Endometrial microvascular endothelial cells (primary cell): ENCODE data around the gene CAVIN2. TPM values are rescaled to one million over a fixed set of nuclear protein-coding genes. Genes with fewer than 3 reads are reported as not detected.

Experiments
- in situ Hi-C: cut with HindIII; loops from 2 replicates; pipeline ENCODE4 v1.10.0; 2017; ENCODE audit warnings: low sequenced_read_pairs, low pct_unique_long_range_greater_than_20kb; ENCODE audit errors: inconsistent ontology term
- total RNA-seq: library from RNA; depleted of rRNA; stranded (reverse); fragments of >200 nt; gene quantifications from one replicate; pipeline ENCODE4 v1.2.3, GENCODE V29; 2015; ENCODE audit errors: inconsistent ontology term

The CAVIN2 gene, protein sequence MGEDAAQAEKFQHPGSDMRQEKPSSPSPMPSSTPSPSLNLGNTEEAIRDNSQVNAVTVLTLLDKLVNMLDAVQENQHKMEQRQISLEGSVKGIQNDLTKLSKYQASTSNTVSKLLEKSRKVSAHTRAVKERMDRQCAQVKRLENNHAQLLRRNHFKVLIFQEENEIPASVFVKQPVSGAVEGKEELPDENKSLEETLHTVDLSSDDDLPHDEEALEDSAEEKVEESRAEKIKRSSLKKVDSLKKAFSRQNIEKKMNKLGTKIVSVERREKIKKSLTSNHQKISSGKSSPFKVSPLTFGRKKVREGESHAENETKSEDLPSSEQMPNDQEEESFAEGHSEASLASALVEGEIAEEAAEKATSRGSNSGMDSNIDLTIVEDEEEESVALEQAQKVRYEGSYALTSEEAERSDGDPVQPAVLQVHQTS
- total RNA-seq, result 165 TPM

- in situ Hi-C loops, result no loop called here
Observed at GRCh38 chr2:191846515-191847476, at the start of gene CAVIN2. Gene CAVIN2, minus strand, starts transcription at chr2:191847088. Its CDS starts 163 bp downstream, at chr2:191846925.

DNA sequence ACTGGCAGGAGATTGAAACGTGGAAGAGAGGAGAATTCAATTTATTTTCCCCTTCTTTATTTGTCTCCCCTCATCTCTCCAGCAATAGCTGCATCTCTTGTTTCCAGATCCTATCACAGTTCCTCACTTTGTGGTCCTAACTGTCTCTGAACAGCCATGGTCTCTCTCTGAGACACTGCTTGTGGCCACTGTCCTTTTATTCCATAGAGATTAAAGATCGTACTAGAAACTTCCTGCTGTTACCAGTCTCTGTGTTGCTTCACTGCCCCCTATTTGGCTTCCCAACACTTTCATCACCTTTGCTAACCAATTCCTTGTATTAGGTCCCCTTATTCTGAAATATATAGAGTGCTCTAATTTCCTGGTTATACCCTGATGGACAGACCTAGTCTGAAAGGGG, 48.9 kb upstream of the CAVIN2 start:
- in situ Hi-C loops, result no loop called here

GRCh38 chr2:191895195-191895594, 48.3 kb upstream of the CAVIN2 start:
- in situ Hi-C loops, result no loop called here

DNA sequence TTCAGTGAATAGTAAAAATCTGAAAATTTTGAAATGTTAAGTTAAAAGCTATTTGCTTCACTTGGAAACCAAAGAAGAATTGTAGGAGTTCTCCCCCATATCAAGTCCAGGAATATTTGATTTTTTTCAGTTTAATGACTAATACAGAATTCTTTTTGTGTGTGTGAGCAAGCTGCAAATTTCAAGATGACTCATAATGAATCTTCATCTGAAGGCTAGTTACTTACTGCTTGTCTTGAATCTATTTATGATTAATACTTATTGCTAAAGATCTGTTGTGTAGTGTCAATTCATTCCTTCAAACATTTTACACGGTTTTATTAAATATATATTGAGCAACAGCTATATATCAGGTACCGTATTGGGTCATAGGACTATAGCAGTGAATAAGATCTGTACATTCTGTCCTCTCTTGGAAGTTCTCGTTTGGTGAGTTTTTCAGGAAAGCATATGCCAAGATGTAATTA, 47.8 kb upstream of the CAVIN2 start:
- in situ Hi-C loops, result no loop called here

- in situ Hi-C loops, result no loop called here
Observed at GRCh38 chr2:191892391-191892790, 45.5 kb upstream of the CAVIN2 start.

DNA sequence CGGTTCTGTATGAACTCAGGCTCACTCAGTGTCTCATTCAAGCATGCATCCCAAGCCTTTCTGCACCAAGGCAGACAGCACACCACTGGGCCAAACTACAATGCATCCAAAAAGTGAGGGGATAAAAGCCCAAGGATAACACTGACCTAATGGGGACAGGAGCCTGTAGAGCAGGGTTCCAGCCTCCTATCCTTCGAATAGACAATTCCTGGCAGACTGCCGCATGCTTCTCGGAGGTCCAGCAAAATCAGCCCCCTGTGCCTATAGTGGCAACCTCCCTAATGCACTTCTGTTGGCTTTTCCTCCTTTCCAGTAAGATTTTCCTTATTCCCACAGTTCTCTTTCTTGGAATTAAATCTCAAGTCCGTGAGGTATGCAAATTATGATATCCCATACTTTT, 44.8 kb upstream of the CAVIN2 start:
- in situ Hi-C loops, result no loop called here

- in situ Hi-C loops, result no loop called here
Observed at GRCh38 chr2:191889931-191890330, 43.0 kb upstream of the CAVIN2 start.

DNA sequence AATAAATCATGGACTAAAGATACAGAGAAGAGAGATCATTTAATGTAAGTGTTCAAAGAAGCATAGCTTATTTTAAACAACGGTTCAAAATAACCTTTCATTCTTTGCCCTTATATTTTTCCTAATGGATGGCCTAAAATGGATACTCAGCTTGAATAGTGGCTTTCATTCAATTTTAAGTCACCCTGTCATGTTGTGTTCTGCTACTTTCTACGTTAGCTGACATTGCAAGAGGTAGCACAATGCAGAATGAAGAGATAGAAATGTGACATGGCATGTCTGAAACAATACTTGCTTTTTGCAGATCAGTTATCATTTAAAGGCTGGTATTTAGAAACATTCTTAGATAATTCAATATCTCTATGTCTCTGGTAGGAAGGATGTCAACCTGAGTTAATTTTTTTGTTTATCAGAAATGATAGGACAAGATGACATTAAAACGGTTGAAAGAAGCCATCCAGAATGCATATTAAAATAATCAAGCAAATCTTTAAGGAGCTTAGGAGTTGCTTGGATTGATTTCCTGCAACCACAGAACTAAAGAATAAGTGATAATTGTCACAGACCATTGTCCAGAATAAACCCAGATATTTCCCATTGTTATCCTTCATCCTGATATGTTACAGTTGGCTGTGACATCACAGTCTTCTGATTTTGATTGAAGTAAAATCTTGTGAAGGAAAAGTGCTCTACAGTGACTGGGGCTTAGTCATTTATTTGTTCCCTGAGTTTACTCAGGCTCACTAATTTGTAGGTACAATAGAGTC, 41.7 kb upstream of the CAVIN2 start:
- in situ Hi-C loops, result no loop called here

GRCh38 chr2:191885650-191886049, 38.8 kb upstream of the CAVIN2 start:
- in situ Hi-C loops, result no loop called here

GRCh38 chr2:191885098-191885497, 38.2 kb upstream of the CAVIN2 start:
- in situ Hi-C loops, result no loop called here

GRCh38 chr2:191881982-191882816, 35.3 kb upstream of the CAVIN2 start:
- in situ Hi-C loops, result no loop called here

- in situ Hi-C loops, result no loop called here
Observed at GRCh38 chr2:191878548-191879279, 31.8 kb upstream of the CAVIN2 start.

DNA sequence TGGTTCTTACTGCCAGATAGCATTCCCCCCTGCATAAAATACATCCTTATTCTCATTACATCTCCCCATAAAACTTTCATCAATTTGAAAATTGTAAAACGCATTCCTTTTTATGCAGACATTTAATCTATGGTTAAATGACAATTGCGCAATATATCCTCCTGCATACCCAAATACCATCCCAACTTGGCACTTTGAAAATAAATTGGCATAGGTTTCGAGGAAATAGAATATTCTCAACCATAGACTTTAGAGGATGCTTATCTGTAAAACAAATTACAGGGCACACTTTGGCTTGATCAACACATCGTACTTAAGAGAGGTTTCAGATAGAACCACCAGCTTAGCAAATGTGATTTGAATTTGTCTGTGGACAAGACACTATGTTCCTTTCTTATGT, 31.0 kb upstream of the CAVIN2 start:
- in situ Hi-C loops, result no loop called here

DNA sequence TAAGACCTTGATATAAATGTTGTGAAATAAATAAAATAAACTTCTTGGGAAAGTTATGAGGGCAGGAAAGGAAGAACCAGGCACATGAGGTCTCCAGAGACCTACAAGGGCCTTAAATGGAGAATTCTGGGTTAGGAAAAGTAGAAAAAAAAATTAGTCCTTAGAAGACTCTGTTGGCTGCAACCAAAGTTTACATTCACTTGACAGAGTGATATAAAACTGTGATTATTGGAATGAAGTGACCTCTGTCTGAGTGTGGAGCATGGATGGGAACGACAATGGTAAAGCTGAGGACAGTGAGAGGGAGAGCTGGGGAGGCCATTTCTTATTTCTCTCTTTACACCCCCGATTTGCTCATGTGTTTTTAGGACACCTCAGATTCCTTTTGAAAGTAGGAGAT, 29.0 kb upstream of the CAVIN2 start:
- in situ Hi-C loops, result no loop called here

DNA sequence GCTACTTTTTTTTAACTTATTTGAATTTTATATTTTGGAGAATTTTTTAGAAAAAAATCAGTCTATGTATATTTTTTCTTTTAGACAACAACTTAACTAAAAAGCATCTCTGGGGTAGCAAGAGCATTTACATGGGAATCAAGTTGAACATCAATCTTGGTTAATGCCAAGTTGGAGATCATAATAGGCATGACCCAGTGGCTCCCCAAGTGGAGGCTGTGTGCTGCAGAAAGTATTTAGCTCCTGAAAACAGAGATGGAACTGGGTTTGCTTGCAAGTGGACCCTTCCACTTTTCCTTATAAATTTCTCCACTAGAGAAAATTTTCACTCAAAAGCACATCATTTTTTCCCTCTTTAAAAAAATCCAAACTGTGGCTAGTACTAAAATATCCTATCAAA, 23.9 kb upstream of the CAVIN2 start:
- in situ Hi-C loops, result no loop called here

- in situ Hi-C loops, result no loop called here
Observed at GRCh38 chr2:191869781-191870180, 22.9 kb upstream of the CAVIN2 start.

- in situ Hi-C loops, result no loop called here
Observed at GRCh38 chr2:191869178-191869577, 22.3 kb upstream of the CAVIN2 start.

DNA sequence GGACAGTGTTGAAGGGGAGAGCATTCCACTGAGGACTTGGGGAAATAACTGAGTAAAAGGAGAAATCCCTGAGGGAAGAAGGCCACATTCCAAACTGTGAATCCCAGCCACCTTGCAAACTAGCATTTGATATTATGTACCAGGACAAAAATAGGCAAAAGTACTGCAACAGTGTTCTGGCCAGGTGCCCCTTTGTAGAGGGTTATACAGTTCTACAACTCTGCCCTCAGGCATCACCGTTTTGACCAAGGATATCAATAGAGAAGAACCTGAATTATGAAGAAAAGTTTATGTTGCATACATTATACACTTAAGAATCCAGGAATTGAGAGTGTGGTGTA, 20.6 kb upstream of the CAVIN2 start:
- in situ Hi-C loops, result no loop called here
